Left hindlimb (tissue), 1 donor: ENCODE results near the gene KPNA4.

Source experiments
- DNase-seq: peaks from one replicate; pipeline ENCODE4 v3.0.0-alpha.2; 2018

Gene KPNA4

DNA sequence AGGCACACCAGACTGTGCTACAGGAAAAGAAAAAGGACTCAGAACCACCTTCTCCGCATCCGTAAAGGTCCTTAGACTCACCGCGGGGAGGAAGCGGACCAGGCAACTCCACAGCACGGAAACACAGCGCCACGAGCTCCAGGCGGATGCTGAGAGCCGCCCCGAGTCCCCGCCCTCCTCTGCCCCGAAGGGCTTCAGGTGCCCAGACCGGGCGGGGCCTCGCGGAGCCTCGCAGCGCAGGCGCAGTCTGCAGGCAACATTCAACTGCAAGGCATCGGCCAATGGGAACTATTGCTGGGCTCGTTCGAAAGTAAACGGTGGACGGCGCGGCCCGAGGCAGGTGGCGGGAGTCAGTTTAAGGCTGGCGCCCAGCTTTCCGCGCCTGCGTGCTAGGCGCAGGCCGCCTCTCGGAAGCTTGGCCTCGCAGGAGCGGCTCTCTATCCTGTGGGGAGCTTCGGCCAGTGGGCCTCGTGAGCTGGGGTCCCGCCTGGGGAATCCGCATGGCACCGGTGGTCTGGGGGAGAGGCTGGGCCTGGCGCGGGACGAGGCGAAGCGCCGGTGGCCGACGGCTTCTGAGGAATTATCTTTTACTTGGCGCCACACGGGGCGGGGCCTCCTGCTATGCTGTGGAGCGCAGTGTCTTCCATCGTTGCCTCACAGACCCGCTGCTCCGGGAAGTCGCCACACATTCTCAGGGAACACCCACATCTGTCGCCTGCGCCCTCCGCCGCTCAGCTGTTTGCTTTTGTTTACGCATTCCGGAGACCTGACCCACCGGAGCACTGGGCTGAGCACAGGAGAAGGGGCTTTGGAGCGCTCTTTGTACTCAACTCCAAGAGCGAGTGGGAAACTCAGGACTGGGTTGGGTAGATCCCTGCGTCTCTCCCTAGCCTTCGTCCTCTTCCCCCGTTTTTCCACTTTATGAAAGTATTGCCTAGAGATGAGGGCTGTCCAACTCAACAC, 115.5 kb downstream of the KPNA4 start, which contains the start of gene TRIM59:
Gene TRIM59, minus strand, starts transcription at position 151 of the 963 bp plus-strand sequence. CDS start 10,603 bp downstream, outside the sequence.
- peak; percentile 96 for DNase-seq

DNA sequence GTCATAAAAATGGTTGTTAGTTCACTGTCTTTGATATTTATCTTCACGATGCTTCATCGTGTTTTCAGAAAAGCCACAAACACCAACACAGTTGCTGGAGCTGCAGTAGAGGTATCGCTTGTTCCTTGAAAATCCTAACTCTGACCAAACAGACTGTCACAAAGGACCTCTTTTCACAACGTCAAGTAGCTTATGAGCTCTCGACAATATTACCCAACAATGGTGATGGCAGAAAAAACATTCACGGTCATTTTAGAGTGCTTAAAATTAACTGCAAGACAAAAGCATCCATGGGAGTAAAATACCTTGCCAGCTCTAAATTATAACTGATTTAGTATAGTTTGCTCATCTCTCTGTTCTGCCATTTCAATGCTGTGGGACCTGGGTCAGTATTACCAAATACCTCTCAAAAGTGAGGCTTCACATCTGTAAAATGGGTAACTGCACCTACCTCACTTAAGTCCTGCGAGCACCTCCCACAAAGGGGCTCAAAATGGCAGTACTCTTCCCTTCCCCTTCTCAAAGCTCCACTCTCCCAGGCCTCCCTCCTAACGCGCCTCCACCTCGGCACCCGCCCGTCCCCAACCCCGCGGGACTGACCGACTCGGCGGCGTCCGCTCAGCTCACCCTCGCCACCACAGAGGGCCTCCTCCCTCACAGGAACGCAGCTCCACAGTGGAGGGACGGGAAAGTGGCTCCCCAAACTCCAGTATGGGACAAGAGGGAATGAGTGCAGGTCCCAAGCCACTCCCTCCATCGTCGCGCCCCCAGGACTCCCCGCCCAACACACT, 116.3 kb downstream of the KPNA4 start:
- DNase-seq: no peak

DNA sequence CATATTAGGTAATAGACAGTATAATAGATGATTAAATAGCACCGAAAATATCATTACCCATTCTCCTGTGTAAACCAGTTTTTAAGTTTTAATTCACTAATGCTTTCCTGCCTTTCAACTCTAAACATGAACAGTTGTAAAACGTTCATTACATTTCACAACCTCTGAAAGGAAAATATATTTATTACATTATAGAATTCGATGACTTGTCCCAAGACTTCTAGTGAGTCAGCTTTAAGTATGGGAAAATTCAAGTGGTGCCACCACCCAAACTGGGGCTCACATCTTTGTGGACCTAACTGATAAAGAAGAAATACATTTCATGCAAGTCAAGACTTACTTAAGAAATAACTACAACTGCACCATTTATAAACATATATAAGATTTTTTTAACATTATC, 117.8 kb downstream of the KPNA4 start:
- no peak for DNase-seq

DNA sequence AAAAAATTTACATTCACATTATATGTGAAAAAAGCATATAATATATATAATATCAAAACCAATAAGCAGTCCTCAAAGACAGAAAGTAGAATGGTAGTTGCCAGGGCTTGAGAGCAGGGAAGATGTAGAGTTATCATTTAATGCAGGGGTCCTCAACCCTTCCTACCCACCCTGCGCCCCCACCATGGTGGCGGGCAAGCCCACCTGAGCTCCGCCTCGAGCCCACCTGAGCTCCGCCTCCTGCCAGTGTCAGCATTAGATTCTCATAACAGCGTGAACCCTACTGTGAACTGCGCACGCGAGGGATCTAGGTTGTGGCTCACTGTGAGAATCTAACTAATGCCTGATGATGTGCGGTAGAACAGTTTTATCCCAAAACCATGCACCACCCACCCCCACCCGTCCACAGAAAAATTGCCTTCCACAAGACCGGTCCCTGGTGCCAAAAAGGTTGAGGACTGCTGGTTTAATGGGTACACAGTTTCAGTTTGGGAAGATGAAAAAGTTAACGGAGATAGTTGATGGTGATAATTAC, 118.8 kb downstream of the KPNA4 start:
- no peak for DNase-seq

DNA sequence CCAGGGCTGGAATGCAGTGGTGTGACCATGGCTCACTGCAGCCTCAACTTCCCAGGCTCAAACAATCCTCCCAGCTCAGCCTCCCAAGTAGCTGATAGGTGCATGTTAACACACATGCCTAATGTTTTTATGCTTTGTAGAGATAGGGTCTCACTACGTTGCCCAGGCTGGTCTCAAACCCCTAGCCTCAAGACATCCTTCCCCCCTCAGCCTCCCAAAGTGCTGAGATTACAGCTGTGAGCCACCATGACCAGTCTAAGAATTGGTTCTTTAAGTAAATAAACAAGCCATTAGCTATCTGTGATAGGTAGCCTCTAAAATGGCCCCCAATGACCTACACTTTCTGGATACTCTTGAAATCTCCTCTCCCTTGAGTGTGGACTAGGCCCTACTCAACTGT, 119.5 kb downstream of the KPNA4 start:
- no peak for DNase-seq
